SU-DHL-6 (cell line): ENCODE measurements around the gene RIC8B.

Experiments
- H2AFZ ChIP-seq: fragments of 200-600 bp; sonication (generic); 2 replicates; pipeline ENCODE4 v1.6.1; 2014; ENCODE audit warnings: low read depth, mild to moderate bottlenecking, moderate library complexity, mixed read lengths, antibody characterized with exemption, low read length; ENCODE audit not compliant: severe bottlenecking
- H3F3A ChIP-seq: fragments of 200-600 bp; shearing (Covaris generic); 2 replicates; pipeline ENCODE4 v1.6.0; 2016; ENCODE audit warnings: antibody characterized with exemption, mild to moderate bottlenecking; ENCODE audit not compliant: insufficient read depth
- H3K27ac ChIP-seq: fragments of 200-600 bp; sonication (generic); 2 replicates; pipeline ENCODE4 v1.5.1; 2016; ENCODE audit warnings: low read depth, mild to moderate bottlenecking, low read length, moderate library complexity, mixed read lengths
- H3K27me3 ChIP-seq: fragments of 200-600 bp; sonication (generic), shearing (Covaris generic); 2 replicates; pipeline ENCODE4 v1.6.0; 2014; ENCODE audit warnings: mild to moderate bottlenecking, low read length
- H3K36me3 ChIP-seq: fragments of 200-600 bp; sonication (generic); 2 replicates; pipeline ENCODE4 v1.6.1; 2014; ENCODE audit warnings: mild to moderate bottlenecking, low read length, mixed read lengths
- H3K4me2 ChIP-seq: fragments of 300-600, 200-600 bp; shearing (Covaris generic), sonication (generic); 2 replicates; pipeline ENCODE4 v1.6.0; 2014; ENCODE audit warnings: low read length, low read depth, mild to moderate bottlenecking; ENCODE audit not compliant: poor library complexity, severe bottlenecking
- H3K4me3 ChIP-seq: fragments of 200-600 bp; sonication (generic); 2 replicates; pipeline ENCODE4 v1.5.1; 2014; ENCODE audit warnings: antibody characterized with exemption, low read length, mild to moderate bottlenecking, mixed read lengths; ENCODE audit not compliant: insufficient read depth, poor library complexity, severe bottlenecking
- H3K79me2 ChIP-seq: fragments of 200-600 bp; sonication (generic); 2 replicates; pipeline ENCODE4 v1.6.1; 2014; ENCODE audit warnings: mild to moderate bottlenecking, low read length, moderate library complexity; ENCODE audit not compliant: insufficient read depth
- H3K9ac ChIP-seq: fragments of 200-600 bp; sonication (generic); 2 replicates; pipeline ENCODE4 v1.7.0; 2014; ENCODE audit warnings: mild to moderate bottlenecking, low read length
- H3K9me2 ChIP-seq: fragments of 200-600 bp; sonication (generic); replicated peaks from 2 replicates; pipeline ENCODE4 v1.6.1; 2014; ENCODE audit warnings: low read length; ENCODE audit not compliant: insufficient read depth
- H3K9me3 ChIP-seq: fragments of 200-600 bp; sonication (generic); 2 replicates; pipeline ENCODE4 v1.6.1; 2014; ENCODE audit warnings: low read length, mixed read lengths; ENCODE audit not compliant: insufficient read depth
- H4K20me1 ChIP-seq: fragments of 200-600 bp; sonication (generic); 2 replicates; pipeline ENCODE4 v1.6.1; 2014; ENCODE audit warnings: low read depth, mild to moderate bottlenecking, antibody characterized with exemption, low read length, moderate library complexity, mixed read lengths
- CTCF ChIP-seq: fragments of 200-600 bp; sonication (generic); IDR thresholded peaks from one replicate; pipeline ENCODE4 v1.5.1; 2017; ENCODE audit warnings: antibody characterized with exemption, mild to moderate bottlenecking, low read length, moderate library complexity; ENCODE audit not compliant: insufficient read depth, poor library complexity, severe bottlenecking
- EZH2phosphoT487 ChIP-seq: fragments of 200-600 bp; sonication (generic), shearing (Covaris generic); conservative IDR thresholded peaks from 2 replicates; pipeline ENCODE4 v1.6.1; 2018; ENCODE audit warnings: mild to moderate bottlenecking, antibody characterized with exemption, low read length, moderate library complexity, mixed read lengths

RIC8B gene

GRCh38 chr12:106783515-106783914 is 9.0 kb downstream of the RIC8B start:
- H3K9me3 ChIP-seq = no peaks in the 10 kb centered on the region
- no peaks in the 10 kb centered on the region for H3K9me2 ChIP-seq
- no peaks in the 10 kb centered on the region for H4K20me1 ChIP-seq
- no peak for TF ChIP-seq EZH2phosphoT487
- TF ChIP-seq CTCF = no peak
- H3K36me3 ChIP-seq = no peaks in the 10 kb centered on the region
- H3K27me3 ChIP-seq = 0 out of 2 replicates have a peak, but pooled peaks cover 4% of the 10 kb centered on the region
- H3F3A ChIP-seq = no peaks in the 10 kb centered on the region
- no peak overlapping the region for H3K9ac ChIP-seq
- H3K79me2 ChIP-seq = no peaks in the 10 kb centered on the region
- no peak overlapping the region for H3K4me2 ChIP-seq
- H2AFZ ChIP-seq = no peak overlapping the region
- no peak overlapping the region for H3K27ac ChIP-seq
- no peak overlapping the region for H3K4me3 ChIP-seq

GRCh38 chr12:106790020-106790419 is 15.5 kb downstream of the RIC8B start:
- Histone ChIP-seq H4K20me1 (no peaks in the 10 kb centered on the region), H3K27ac (no peak overlapping the region), H3K36me3 (no peaks in the 10 kb centered on the region), H3K9me3 (no peaks in the 10 kb centered on the region), H3K79me2 (no peaks in the 10 kb centered on the region), H3K27me3 (no peaks in the 10 kb centered on the region), H3K4me3 (no peak overlapping the region), H2AFZ (no peak overlapping the region), H3F3A (no peaks in the 10 kb centered on the region), H3K9me2 (no peaks in the 10 kb centered on the region), H3K9ac (no peak overlapping the region), H3K4me2 (no peak overlapping the region)
- TF ChIP-seq CTCF (no peak), EZH2phosphoT487 (no peak)

- TF ChIP-seq CTCF (no peak), EZH2phosphoT487 (no peak)
- Histone ChIP-seq H3K27ac (no peak overlapping the region), H3F3A (no peaks in the 10 kb centered on the region)
Observed at GRCh38 chr12:106791531-106791930, 17.0 kb downstream of the RIC8B start.

More at GRCh38 chr12:106791531-106791930, 17.0 kb downstream of the RIC8B start:
- no peaks in the 10 kb centered on the region for H3K36me3 ChIP-seq
- no peak overlapping the region for H3K4me3 ChIP-seq
- no peaks in the 10 kb centered on the region for H3K9me2 ChIP-seq
- no peaks in the 10 kb centered on the region for H3K9me3 ChIP-seq
- H3K9ac ChIP-seq = no peak overlapping the region
- H3K79me2 ChIP-seq = no peaks in the 10 kb centered on the region
- no peak overlapping the region for H2AFZ ChIP-seq
- no peaks in the 10 kb centered on the region for H4K20me1 ChIP-seq
- no peak overlapping the region for H3K4me2 ChIP-seq
- H3K27me3 ChIP-seq = no peaks in the 10 kb centered on the region
